Tibial nerve (tissue), 4 donors: ENCODE data around the gene TRMT13. TPM values are rescaled to one million over a fixed set of nuclear protein-coding genes. Genes with fewer than 3 reads are reported as not detected.
"Not testable (repeated sequence)": the region's sequence is repeated elsewhere in the genome, so short reads cannot be mapped to it uniquely, and the experiment has no call there.

Experiments used
- DNase-seq, 2 donors: peaks; one replicate each; pipeline ENCODE4 v3.0.0-alpha.2; 2019; ENCODE audit warnings: low spot score in 2 of 2
- H3K27ac ChIP-seq, 4 donors: fragments of 200-600 bp; sonication (generic) in 3 of 4; one replicate each; pipeline ENCODE4 v1.5.1; 2017 to 2019; ENCODE audit warnings: mild to moderate bottlenecking in 1 of 4
- H3K27me3 ChIP-seq, 2 donors: fragments of 200-600 bp; sonication (generic) in 1 of 2; one replicate each; pipeline versions ENCODE4 v1.5.1 to v1.6.0; 2017 to 2019
- H3K36me3 ChIP-seq, 3 donors: fragments of 200-600 bp; sonication (generic); one replicate each; pipeline ENCODE4 v1.5.1; 2018 to 2019
- H3K4me1 ChIP-seq, 4 donors: fragments of 200-600 bp; sonication (generic) in 3 of 4; one replicate each; pipeline ENCODE4 v1.5.1; 2017 to 2019
- H3K4me3 ChIP-seq, 4 donors: fragments of 200-600 bp; sonication (generic) in 3 of 4; one replicate each; pipeline ENCODE4 v1.5.1; 2017 to 2019; ENCODE audit warnings: mild to moderate bottlenecking in 1 of 4, moderate library complexity in 1 of 4
- H3K9me3 ChIP-seq, 4 donors: fragments of 200-600 bp; sonication (generic) in 3 of 4; one replicate each; pipeline ENCODE4 v1.5.1; 2017 to 2019
- EP300 ChIP-seq, 2 donors: sonication (generic); formaldehyde crosslinking; IDR thresholded peaks; one replicate each; pipeline ENCODE4 v1.6.1; 2017; ENCODE audit warnings: antibody characterized with exemption in 2 of 2, mild to moderate bottlenecking in 1 of 2
- POLR2A ChIP-seq, 2 donors: fragments of 450-650 bp; IDR thresholded peaks; one replicate each; pipeline ENCODE4 v1.6.1; 2017; ENCODE audit warnings: antibody characterized with exemption in 2 of 2, mild to moderate bottlenecking in 2 of 2, moderate library complexity in 2 of 2
- WGBS, 2 donors: methylation state at CpG; one replicate each; pipeline ENCODE4 v1.1.5; 2018; 5-methylcytosine and 5-hydroxymethylcytosine counted together
- small RNA-seq: library from RNA; depleted of rRNA; stranded (forward); fragments of <200 nt; gene quantifications from one replicate; pipeline ENCODE3, GENCODE V24; 2016
- total RNA-seq, 4 donors: library from RNA; depleted of rRNA; stranded (reverse); fragments of >200 nt; gene quantifications; one replicate each; pipeline ENCODE4 v1.1.0, GENCODE V29; 2016
- TF ChIP-seq, protein P1 (sequence below), 5 experiments: fragments of 200-600 bp in 3 of 5; fragments of 450-650 bp in 2 of 5; sonication (generic) in 3 of 5; IDR thresholded peaks; one replicate each; pipeline ENCODE4 v1.5.1; 2016 to 2019; ENCODE audit warnings: antibody characterized with exemption in 5 of 5, mild to moderate bottlenecking in 3 of 5, moderate library complexity in 2 of 5

Gene TRMT13
- total RNA-seq, 4 donors from 2014 or later = 10.2 to 33.0 (median 16.2) TPM

DNA sequence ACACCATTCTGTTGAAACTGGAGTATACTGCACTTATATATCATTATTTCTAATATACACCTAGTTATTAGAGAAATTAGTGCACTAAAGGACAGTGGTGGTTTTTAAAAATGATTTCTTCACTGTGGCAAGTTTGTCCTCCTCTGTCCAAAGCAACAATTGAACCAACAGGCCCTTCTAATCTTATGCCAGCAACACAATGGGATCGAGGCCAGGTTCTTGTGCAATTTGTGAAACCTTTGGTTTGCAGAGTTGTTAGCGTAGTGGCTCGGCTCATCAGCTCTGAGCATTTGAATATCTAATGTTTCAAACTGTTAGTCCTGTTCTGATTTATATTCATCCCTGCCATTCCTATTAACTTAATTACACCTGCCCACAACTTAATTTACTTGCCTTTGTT is 54.9 kb downstream of the TRMT13 start:
- 55 to 62% methylated on average over 3 of the region's 3 CpGs for WGBS, 2 donors
- peak overlapping the region in 1 of 4 donors; percentile 45 for H3K27ac ChIP-seq
- H3K36me3 ChIP-seq = peaks cover 0 to 28% (median 0%) of the 10 kb centered on the region in 3 donors
- H3K4me3 ChIP-seq = no peak overlapping the region
- peaks cover 0 to 5% (median 0%) of the 10 kb centered on the region in 4 donors for H3K9me3 ChIP-seq
- no peaks in the 10 kb centered on the region for H3K27me3 ChIP-seq
- TF ChIP-seq EP300 (IDR thresholded peaks at IDR 0.05) = no peak
- peaks cover 0 to 19% (median 0%) of the 10 kb centered on the region in 4 donors for H3K4me1 ChIP-seq
- DNase-seq = peak in 1 of 2 donors; percentile 62

DNA sequence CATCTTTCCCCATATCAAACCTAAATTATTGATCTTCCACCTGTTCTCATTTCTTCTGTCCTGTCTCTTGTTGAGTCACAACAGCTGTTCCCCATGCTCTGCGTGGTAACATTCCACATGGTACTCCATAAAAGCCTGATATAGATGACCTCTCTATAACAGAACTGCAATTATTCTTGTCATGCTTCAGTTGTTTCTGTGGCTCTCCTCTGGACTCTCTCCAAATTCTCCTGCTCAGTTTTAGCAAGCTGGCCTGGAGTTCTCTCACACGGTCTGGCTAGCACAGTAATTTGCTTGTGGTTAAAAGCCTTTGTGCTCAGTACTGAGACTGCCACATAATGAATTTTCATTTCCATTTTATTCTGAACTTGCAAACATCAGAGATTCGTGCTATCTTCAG is 55.7 kb downstream of the TRMT13 start:
- H3K27ac ChIP-seq = peak overlapping the region in 1 of 4 donors; percentile 72
- WGBS, 2 donors = 24 to 37% methylated on average over 3 of the region's 3 CpGs

DNA sequence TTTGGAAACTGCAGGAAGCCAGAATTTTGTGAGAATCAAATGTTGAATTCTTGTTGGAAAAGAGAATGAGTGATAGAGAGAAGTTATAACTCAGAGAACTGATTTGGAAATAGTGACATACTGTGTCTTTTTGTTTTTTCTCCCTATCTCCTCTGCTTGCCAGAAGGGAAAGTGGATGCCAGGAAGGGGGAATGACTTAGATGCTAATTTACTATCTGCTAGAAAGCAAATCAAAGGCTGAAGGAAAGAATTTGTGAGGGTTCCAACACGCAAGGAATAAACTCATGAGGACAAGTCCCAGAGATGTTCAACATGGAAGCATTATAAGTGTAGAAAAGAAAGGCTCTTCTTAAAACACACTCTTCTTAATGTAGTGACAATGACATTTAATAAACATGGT is 65.6 kb downstream of the TRMT13 start:
- Histone ChIP-seq H3K36me3 (peaks cover 0 to 94% (median 13%) of the 10 kb centered on the region in 3 donors), H3K9me3 (peaks cover 0 to 5% (median 0%) of the 10 kb centered on the region in 4 donors), H3K4me1 (no peaks in the 10 kb centered on the region), H3K27ac (no peak overlapping the region), H3K4me3 (no peak overlapping the region), H3K27me3 (no peaks in the 10 kb centered on the region)
- TF ChIP-seq EP300 (IDR thresholded peaks at IDR 0.05) (no peak), POLR2A (IDR thresholded peaks at IDR 0.05) (no peak)
- TF ChIP-seq, protein P1, sequence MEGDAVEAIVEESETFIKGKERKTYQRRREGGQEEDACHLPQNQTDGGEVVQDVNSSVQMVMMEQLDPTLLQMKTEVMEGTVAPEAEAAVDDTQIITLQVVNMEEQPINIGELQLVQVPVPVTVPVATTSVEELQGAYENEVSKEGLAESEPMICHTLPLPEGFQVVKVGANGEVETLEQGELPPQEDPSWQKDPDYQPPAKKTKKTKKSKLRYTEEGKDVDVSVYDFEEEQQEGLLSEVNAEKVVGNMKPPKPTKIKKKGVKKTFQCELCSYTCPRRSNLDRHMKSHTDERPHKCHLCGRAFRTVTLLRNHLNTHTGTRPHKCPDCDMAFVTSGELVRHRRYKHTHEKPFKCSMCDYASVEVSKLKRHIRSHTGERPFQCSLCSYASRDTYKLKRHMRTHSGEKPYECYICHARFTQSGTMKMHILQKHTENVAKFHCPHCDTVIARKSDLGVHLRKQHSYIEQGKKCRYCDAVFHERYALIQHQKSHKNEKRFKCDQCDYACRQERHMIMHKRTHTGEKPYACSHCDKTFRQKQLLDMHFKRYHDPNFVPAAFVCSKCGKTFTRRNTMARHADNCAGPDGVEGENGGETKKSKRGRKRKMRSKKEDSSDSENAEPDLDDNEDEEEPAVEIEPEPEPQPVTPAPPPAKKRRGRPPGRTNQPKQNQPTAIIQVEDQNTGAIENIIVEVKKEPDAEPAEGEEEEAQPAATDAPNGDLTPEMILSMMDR (IDR thresholded peaks at IDR 0.05) = no peak
- no peak for DNase-seq
- WGBS, 2 donors = 90 to 92% methylated on average over 1 of the region's 1 CpG

More for the DNA sequence above, 55.7 kb downstream of the TRMT13 start:
- TF ChIP-seq, protein P1 (IDR thresholded peaks at IDR 0.05) = no peak
- TF ChIP-seq EP300 (IDR thresholded peaks at IDR 0.05) (no peak), POLR2A (IDR thresholded peaks at IDR 0.05) (no peak)
- no peak overlapping the region for H3K4me3 ChIP-seq
- H3K36me3 ChIP-seq = peaks cover 0 to 26% (median 0%) of the 10 kb centered on the region in 3 donors
- peaks cover 0 to 2% (median 0%) of the 10 kb centered on the region in 4 donors for H3K9me3 ChIP-seq
- no peaks in the 10 kb centered on the region for H3K27me3 ChIP-seq
- H3K4me1 ChIP-seq = peaks cover 0 to 19% (median 0%) of the 10 kb centered on the region in 4 donors
- no peak for DNase-seq

DNA sequence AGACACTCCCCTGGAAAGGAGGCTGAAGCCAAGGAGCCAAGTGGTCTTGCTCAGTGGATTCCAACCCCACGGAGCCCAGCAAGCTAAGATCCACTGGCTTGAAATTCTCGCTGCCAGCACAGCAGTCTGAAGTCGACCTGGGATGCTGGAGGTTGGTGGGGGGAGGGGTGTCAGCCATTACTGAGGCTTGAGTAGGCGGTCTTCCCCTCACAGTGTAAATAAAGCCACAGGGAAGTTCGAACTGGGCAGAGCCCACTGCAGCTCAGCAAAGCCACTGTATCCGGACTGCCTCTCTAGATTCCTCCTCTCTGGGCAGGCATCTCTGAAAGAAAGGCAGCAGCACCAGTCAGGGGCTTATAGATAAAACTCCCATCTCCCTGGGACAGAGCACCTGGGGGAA is 67.1 kb downstream of the TRMT13 start:
- WGBS, 2 donors = 57 to 65% methylated on average over 6 of the region's 6 CpGs
- H3K27ac ChIP-seq, H3K27me3 ChIP-seq, DNase-seq, H3K4me3 ChIP-seq, H3K4me1 ChIP-seq: not testable (repeated sequence)
- Histone ChIP-seq H3K36me3 (peaks cover 0 to 95% (median 13%) of the 10 kb centered on the region in 3 donors), H3K9me3 (peaks cover 0 to 12% (median 0%) of the 10 kb centered on the region in 4 donors)

Small RNA genes lying within 50 kb of the gene (small RNA-seq; reads per million reads assigned to genes)
- gene AC093019.1 (not detected), gene RPL23AP90 (not detected)

Other genes with a start within 250 kb of the TRMT13 start
- 10 to 100 TPM; 15.7 to 23.8 (median 17.9) TPM for gene SLC35A3, start 163.2 kb upstream of the TRMT13 start, total RNA-seq
- gene SASS6, start 233 bp upstream of the TRMT13 start, total RNA-seq = 1 to 10 TPM; 1.8 to 3.9 (median 2.7) TPM
- 1 to 10 TPM in 2 of 4 donors, under 1 TPM in 2; 0.39 to 7.5 (median 1.5) TPM for gene LRRC39, start 45.1 kb downstream of the TRMT13 start, total RNA-seq
- 10 to 100 TPM in 3 of 4 donors, 1 to 10 TPM in 1; 8.1 to 10.7 (median 10.3) TPM for gene DBT, start 116.7 kb downstream of the TRMT13 start, total RNA-seq
- 10 to 100 TPM; 21.9 to 30.6 (median 23.2) TPM for gene RTCA, start 133.1 kb downstream of the TRMT13 start, total RNA-seq
- 10 to 100 TPM; 18.6 to 40.6 (median 28.8) TPM for gene CDC14A, start 219.3 kb downstream of the TRMT13 start, total RNA-seq